ENCODE measurements around the gene ARRB1.

The ARRB1 gene

DNA sequence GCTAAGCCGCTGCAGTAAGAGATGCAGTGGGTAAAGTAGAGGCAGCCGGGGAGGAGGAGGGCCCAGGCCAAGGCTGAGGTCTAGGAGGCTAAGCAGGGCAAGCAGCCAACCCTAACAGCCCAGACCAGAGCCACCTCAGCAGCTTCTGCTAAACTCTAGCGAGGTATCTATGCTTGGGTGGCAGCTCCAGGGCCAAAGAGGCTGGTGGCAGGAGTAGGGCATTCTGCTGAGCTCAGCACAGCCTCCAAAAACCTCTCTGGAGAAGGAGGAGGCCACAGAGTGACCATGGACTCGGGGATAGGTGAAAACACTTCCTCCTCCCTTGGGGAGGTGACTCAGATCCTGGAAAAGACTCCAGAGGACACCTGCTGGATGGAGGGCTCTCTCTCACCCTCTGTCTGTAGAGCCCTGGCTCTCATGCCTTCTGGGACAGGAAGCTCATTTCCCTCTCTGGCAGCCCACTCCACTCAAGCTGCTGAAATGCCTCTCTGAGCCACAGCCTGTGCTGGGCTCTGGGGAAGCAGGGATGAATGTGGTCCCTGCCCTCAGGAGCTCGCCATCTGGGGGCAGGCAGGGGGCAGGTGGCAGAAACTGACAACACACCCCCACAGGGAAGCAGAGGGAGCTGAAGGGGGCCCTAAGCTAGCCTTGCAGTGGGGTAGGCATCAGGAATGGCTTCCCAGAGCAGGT, 127.4 kb downstream of the ARRB1 start:
- no peak for DNase-seq (ENCODE audit: low read depth)

DNA sequence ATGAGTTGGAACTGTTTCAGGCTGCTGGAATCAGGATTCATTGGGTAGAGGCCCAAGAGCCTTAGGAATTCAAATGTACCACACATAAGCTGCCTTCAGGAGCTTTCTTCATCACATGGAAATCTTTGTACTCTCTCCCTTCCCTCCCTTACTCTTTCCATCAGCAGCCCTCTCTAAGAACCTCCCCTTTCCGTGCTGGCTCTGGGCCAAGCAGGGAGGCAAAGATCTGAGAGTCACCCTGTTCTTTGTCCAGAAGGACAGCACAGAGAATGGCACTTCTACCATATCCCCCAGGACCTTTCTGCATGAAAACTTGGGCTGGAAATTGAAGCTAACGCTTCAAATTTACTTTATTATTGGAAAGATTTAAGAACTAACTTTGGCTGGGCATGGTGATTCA, 131.6 kb downstream of the ARRB1 start:
- no peak for DNase-seq (ENCODE audit: low read depth)

DNA sequence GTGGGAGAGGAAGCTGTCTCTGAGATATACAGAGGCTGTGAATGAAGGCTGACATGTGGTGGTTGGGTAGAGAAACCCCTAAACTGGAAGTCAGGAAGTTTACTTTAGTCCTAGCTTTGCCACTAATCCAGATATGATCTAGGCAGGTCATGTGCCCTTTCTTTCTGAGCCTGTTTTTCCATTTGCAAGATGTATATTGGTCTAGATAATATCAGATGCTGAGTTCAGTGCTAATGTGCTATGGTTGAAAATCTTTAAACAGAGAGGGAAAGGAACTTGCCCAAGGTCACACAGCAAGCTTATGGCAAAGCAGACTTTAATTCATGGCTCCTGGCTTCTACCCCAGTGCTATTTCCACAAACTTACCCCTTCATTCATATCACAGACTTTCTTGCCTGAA, 136.6 kb downstream of the ARRB1 start:
- no peak for DNase-seq (ENCODE audit: low read depth)

DNA sequence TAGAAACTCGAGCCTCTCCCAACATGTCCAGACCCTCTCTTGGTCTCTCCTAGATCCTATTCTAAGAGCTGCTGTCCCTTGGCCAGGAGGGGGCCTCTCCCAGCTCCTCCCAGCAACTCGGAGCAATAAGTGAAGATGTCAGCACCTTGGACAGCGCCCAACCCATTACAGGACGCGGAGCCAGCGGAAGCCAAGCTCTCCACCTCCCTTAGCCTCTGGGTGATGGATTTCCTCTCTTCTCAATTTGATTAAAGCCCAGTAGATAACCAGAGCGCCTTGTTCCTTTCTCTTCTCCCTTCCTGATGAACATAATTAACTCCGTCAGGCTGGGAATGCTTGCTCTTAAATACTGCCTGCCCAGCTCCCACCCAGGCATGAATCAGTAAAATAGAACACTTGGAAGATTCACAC, 137.0 kb downstream of the ARRB1 start:
- DNase-seq (ENCODE audit: low read depth), result peak; percentile 56

Measured in stimulated activated CD8-positive, alpha-beta memory T cell treated with anti-CD3 and anti-CD28 coated beads, Interleukin-4, amount 100 ng/mL, for 24 hours (primary cell).